Stimulated activated CD4-positive, alpha-beta T cell treated with anti-CD3 and anti-CD28 coated beads, Interleukin-12 subunit alpha, Interleukin-12 subunit beta, amount 100 ng/mL, for 4 hours (primary cell): ENCODE measurements around the gene STXBP6.

Source experiments
- DNase-seq: peaks from one replicate; pipeline ENCODE4 v3.0.0-alpha.2; 2020

STXBP6 gene

DNA sequence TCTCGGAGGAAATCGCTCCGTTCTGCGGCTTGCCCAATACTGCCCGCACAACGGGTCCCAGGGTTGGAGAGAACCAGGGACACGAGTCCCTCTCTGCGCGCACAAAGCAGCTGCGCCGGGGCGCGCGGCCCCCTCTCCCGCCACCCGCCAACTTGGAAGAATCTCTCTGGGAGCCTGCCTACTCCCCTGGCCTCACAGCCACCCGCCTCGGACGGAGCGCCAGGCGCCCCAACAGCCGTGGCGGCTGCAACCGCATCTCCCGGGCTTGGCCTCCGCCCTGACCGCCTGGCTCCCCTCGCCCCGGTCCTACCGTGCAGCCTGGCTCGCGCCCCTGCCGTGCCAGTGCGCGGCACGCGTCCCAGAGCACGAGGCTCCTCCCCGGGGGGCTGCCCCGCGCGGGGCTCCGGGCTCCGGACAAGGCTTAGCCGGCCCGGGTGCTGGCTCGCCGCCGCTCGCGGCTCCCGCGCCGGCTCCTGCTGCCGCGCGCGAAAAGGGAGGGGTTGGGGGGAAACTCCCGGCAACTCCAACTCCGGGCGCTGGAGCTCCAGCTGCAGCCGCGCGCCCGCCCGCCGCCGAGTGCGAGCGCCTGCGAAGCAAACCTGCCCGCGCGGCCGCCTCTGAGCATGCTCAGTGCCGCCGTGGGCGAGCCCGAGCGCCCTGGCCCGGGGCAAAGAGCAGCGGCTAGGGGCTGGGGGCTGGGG, at the start of gene STXBP6:
TSS of gene STXBP6 (minus strand) at position 580 of the 701 bp plus-strand sequence. CDS start 75,329 bp downstream, outside the sequence.
- DNase-seq = peak; percentile 3

- no peak for DNase-seq
Observed at GRCh38 chr14:25097120-25097519, 47.2 kb upstream of the STXBP6 start.

GRCh38 chr14:25095736-25096437, 45.9 kb upstream of the STXBP6 start:
- no peak for DNase-seq

GRCh38 chr14:25094171-25094907, 44.4 kb upstream of the STXBP6 start:
- no peak for DNase-seq

- no peak for DNase-seq
Observed at GRCh38 chr14:25092258-25092740, 42.4 kb upstream of the STXBP6 start.

GRCh38 chr14:25090716-25091454, 40.9 kb upstream of the STXBP6 start:
- no peak for DNase-seq

DNA sequence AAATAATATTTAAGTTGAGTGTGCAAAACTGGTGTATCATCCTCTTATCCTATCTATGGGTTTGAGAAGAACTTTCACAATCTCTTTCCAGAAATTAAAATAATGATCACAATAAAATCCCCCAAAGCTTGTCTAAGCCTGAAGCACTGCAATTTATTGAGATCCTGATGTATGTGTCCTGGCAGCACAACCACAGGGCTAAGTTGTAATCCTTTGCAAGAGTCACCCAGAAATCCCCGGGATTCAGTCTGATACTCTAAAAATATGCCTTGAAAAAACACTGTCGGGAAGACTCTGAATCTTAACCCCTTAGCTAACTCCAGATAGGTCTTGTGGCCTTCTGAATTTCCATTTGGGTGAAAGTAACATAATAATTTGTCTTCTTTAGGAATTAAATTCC, 40.3 kb upstream of the STXBP6 start:
- DNase-seq = no peak

DNA sequence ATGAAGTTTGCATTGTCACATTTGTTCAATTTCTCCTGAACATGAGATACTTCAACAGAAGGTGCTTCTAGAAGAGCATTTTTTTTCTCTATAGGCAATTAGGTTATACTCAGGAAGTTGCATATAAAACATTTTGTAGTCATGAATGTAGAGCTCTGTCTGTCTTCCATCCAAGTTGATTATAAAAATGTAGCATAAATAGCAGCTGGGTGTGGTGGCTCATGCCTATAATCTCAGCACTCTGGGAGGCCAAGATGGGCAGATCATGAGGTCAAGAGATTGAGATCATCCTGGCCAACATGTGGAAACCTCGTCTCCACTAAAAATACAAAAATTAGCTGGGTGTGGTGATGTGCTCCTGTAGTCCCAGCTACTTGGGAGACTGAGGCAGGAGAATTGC, 39.5 kb upstream of the STXBP6 start:
- no peak for DNase-seq

DNA sequence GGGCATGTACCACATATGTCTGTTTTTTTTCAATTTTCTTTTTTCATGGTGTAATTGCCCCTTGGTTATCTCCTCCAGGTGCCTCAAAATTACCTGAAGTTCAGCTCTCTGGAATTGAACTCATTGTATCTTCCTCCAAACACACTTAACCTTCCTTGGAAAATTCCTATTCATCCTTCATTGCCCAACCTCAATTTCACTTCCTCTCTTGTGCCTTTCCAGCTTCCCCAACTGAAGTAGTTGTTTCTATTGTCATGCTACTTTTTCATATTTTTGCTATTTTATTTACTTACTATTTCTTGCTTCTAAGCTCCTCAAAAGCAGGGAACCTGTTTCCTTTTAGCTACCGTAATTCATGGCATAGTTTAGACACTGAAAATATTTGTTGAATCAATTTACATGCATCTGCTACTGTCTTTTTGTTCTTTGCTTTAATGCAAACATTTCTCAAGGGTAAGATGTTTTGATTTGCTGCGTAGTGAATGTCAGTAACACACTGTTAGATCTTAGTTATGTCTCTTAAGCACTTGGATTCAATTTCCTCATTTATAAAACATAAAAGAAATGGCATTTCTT, 37.0 kb upstream of the STXBP6 start:
- no peak for DNase-seq

DNA sequence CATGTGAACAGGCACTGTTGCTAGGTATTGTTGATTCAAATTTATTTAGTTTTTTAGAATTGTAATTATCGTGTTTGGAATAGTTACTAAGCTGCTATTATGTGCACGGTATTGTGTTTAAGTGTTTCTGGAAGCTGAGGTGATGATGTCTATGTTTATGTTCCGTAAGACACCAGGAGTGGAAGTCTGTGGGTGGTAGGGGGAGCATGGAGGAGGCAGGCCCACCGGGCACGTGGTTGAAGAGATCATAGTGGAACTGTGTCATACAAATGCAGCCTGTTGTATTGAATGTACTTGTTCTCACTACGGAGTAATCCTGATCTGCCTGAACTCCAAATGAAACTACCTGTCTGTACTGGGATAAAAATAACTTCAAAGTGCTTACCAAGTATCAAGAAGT, 36.1 kb upstream of the STXBP6 start:
- DNase-seq = no peak

GRCh38 chr14:25080682-25081081, 30.7 kb upstream of the STXBP6 start:
- DNase-seq = no peak

- DNase-seq = no peak
Observed at GRCh38 chr14:25079311-25079710, 29.4 kb upstream of the STXBP6 start.

- DNase-seq = no peak
Observed at GRCh38 chr14:25074099-25074685, 24.2 kb upstream of the STXBP6 start.

GRCh38 chr14:25069879-25070278, 19.9 kb upstream of the STXBP6 start:
- DNase-seq = no peak

GRCh38 chr14:25067600-25067999, 17.7 kb upstream of the STXBP6 start:
- no peak for DNase-seq

- no peak for DNase-seq
Observed at GRCh38 chr14:25062022-25062321, 12.0 kb upstream of the STXBP6 start.

DNA sequence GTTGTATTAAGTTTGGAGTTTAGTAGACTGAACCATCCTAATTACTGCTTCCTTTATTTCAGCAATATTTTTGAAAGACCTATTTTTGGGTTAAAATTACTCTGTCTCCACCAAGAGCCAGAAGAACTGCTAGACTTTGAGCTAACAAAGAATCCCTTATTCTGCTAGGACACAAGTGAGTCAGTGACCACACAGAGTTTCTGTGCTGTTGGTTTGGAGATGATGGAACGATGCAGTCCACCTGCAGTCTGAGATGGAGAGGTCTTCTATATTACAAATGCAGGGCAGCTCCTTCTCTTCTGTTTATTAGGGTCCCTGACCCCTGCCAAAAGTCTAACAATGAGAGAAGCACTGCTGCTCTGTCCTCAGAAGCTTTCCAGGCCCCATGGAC, 6.7 kb upstream of the STXBP6 start:
- DNase-seq = no peak

DNA sequence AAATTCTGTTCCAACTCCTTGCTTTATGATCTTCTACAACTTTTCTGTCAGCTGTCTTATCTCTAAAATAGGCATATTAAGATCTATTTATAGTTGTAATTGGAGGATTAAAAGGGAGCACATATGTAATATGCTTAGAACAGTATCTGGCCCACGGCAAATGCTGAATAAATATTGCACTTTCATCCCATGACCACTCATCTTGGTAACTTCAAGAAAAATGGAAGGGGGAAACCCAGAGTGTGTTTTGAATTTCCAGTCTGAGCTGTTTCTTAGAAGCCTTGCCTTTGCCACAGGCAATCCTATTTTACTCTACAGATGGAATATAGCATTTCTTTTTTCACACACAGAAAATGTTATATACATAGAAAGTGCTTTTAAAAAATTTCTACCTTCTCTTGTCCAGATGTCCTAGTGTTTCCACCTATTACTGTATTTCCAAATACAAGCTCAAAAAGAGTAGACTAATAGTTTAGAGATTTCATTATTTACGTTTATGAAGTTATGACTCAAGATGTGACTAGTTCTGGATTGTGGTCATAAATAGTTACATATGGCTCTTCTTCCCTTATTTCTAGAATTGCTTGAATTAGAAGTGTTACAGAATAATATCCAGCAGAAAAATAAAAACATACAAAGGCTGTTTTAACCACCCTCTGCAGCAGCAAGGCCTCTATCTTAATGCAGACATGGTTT, 6.2 kb upstream of the STXBP6 start:
- DNase-seq = no peak

GRCh38 chr14:25055005-25055404, 5.1 kb upstream of the STXBP6 start:
- DNase-seq = no peak

- no peak for DNase-seq
Observed at GRCh38 chr14:25053585-25053984, 3.6 kb upstream of the STXBP6 start.

DNA sequence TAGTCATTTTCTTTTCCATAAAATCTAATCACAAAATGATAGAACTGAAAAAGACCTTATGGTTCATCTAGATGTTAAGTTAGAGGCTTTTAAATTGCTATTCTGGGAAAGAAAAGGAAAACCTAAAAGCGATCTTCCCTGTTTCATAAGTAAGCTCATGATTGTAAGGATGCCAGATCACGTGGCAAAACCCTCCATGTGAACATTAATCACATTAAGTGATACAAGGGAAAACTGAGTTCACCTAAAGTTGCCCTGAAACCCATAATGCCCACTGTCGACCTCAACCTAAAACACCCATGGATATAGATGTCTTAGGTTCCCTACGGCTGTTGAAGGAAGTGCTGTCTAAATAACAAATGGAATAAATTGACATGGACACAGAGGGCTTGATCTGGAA, 3.0 kb upstream of the STXBP6 start:
- no peak for DNase-seq

DNA sequence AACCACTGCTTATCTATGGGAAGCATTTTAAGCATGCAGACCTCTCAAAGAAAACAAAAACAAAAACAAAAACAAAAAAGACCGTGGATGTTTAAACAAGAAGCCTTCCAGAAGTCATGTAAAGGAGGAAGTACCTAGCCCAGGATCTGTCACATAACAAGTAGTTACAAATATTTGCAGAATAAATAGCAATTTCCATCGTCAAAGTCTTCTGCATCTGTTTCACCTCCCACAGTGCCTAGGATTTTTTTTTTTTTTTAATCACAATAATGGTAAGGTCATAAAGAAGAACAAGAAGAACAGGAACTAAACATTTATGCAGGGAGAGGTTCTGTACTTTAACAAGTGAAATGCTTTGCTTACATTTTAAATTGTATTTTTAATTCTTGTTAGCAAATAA, 2.4 kb upstream of the STXBP6 start:
- no peak for DNase-seq
